Measurements from ENCODE around the gene A4GALT.

DNA sequence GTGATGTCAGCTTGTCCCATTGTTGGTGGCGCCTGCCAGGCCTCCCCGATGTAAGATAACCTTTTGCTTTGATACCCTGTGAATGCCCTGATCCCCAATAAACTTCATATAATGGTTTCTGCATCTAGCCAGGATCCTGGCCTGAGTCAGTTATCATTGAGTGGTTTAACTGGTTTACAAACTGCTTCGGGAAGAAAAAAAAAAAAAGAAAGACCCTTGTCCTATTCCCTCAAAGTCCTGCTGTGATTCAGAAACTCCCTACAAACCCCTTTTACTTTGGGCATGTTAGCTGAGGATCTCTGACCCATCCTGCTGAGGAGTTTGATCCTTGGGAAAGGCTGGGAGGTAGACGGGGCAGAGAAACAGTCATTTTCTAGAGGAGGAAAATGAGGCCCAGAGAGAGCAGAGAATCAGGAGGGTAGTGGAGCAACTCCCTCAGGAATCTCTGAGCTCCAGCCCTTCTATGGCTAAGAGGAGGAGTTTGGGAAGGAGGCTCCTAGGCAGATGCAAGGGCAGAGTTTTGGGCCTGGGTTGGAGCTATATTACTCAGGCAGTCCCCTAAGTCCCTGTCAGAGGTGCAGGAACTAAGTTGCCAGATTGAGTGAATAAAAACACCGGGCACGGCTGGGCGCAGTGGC is 66.1 kb downstream of the A4GALT start:
- TF ChIP-seq ZFP3 (CRISPR knock-in tag; IDR thresholded peaks at IDR 0.05) (no peak), ZC3H10 (CRISPR knock-in tag; IDR thresholded peaks at IDR 0.05) (no peak)
- TF ChIP-seq, protein P1, sequence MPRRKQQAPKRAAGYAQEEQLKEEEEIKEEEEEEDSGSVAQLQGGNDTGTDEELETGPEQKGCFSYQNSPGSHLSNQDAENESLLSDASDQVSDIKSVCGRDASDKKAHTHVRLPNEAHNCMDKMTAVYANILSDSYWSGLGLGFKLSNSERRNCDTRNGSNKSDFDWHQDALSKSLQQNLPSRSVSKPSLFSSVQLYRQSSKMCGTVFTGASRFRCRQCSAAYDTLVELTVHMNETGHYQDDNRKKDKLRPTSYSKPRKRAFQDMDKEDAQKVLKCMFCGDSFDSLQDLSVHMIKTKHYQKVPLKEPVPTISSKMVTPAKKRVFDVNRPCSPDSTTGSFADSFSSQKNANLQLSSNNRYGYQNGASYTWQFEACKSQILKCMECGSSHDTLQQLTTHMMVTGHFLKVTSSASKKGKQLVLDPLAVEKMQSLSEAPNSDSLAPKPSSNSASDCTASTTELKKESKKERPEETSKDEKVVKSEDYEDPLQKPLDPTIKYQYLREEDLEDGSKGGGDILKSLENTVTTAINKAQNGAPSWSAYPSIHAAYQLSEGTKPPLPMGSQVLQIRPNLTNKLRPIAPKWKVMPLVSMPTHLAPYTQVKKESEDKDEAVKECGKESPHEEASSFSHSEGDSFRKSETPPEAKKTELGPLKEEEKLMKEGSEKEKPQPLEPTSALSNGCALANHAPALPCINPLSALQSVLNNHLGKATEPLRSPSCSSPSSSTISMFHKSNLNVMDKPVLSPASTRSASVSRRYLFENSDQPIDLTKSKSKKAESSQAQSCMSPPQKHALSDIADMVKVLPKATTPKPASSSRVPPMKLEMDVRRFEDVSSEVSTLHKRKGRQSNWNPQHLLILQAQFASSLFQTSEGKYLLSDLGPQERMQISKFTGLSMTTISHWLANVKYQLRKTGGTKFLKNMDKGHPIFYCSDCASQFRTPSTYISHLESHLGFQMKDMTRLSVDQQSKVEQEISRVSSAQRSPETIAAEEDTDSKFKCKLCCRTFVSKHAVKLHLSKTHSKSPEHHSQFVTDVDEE (CRISPR knock-in tag; IDR thresholded peaks at IDR 0.05), result no peak
- TF ChIP-seq, protein P2, sequence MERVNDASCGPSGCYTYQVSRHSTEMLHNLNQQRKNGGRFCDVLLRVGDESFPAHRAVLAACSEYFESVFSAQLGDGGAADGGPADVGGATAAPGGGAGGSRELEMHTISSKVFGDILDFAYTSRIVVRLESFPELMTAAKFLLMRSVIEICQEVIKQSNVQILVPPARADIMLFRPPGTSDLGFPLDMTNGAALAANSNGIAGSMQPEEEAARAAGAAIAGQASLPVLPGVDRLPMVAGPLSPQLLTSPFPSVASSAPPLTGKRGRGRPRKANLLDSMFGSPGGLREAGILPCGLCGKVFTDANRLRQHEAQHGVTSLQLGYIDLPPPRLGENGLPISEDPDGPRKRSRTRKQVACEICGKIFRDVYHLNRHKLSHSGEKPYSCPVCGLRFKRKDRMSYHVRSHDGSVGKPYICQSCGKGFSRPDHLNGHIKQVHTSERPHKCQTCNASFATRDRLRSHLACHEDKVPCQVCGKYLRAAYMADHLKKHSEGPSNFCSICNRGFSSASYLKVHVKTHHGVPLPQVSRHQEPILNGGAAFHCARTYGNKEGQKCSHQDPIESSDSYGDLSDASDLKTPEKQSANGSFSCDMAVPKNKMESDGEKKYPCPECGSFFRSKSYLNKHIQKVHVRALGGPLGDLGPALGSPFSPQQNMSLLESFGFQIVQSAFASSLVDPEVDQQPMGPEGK (CRISPR knock-in tag; IDR thresholded peaks at IDR 0.05; ENCODE audit: borderline replicate concordance), result no peak

Measured in SK-N-SH treated with all-trans-retinoic acid at 6 μM for 48 hours (cell line).